Measurements from ENCODE around the gene PRKN.

GRCh38 chr6:162332365-162332764, 395.2 kb downstream of the PRKN start:
- TF ChIP-seq CTCF (IDR thresholded peaks at IDR 0.05) (no peak), POLR2A (IDR thresholded peaks at IDR 0.05) (no peak)
